Transverse colon (tissue), 3 donors: ENCODE measurements around the gene MET.

Source experiments
- CTCF ChIP-seq, 5 experiments: fragments of 200-600 bp in 3 of 5; fragments of 450-650 bp in 2 of 5; sonication (generic) in 3 of 5; IDR thresholded peaks; 1 replicate in 2 of 5; 2 replicates in 3 of 5; pipeline ENCODE4 v1.5.1; 2016 to 2017; ENCODE audit warnings: antibody characterized with exemption in 5 of 5, inconsistent platforms in 3 of 5, mild to moderate bottlenecking in 2 of 5, moderate library complexity in 1 of 5
- EP300 ChIP-seq: sonication (generic); formaldehyde crosslinking; IDR thresholded peaks from one replicate; pipeline ENCODE4 v1.6.1; 2017; ENCODE audit warnings: antibody characterized with exemption, low read depth
- POLR2A ChIP-seq: fragments of 450-650 bp; IDR thresholded peaks from one replicate; pipeline ENCODE4 v1.6.1; 2016; ENCODE audit warnings: antibody characterized with exemption, mild to moderate bottlenecking, moderate library complexity

- no peak for TF ChIP-seq CTCF (IDR thresholded peaks at IDR 0.05)
- TF ChIP-seq POLR2A = no peak
- no peak for TF ChIP-seq EP300
Observed at GRCh38 chr7:116805100-116805544, 133.1 kb downstream of the MET start.
